H1 (cell line): Measurements from ENCODE around the gene C2orf81. TPM values are rescaled to one million over a fixed set of nuclear protein-coding genes. Genes with fewer than 3 reads are reported as not detected.

Experiments
- CEBPB ChIP-seq: IDR thresholded peaks from 2 replicates; pipeline ENCODE4 v1.6.1; 2012; ENCODE audit warnings: low read depth, low read length
- CTCF ChIP-seq, 3 experiments: IDR thresholded peaks; 1 replicate in 2 of 3; 2 replicates in 1 of 3; pipeline versions ENCODE4 v1.5.1 to v1.6.1; 2011; ENCODE audit warnings: low read length in 3 of 3, mild to moderate bottlenecking in 3 of 3, inconsistent platforms in 2 of 3, low read depth in 1 of 3, moderate library complexity in 1 of 3; ENCODE audit not compliant: insufficient read depth in 1 of 3; ENCODE audit errors: control extremely low read depth in 1 of 3
- MAFK ChIP-seq: IDR thresholded peaks from 2 replicates; pipeline ENCODE4 v1.6.1; 2012; ENCODE audit warnings: low read depth, mild to moderate bottlenecking, improper control_type of control experiment, low read length
- NANOG ChIP-seq: IDR thresholded peaks from 2 replicates; pipeline ENCODE4 v1.6.1; 2011; ENCODE audit warnings: low read length, low read depth, mild to moderate bottlenecking, inconsistent platforms; ENCODE audit not compliant: insufficient read depth, poor library complexity, severe bottlenecking
- NRF1 ChIP-seq: IDR thresholded peaks from 2 replicates; pipeline ENCODE4 v1.6.1; 2011; ENCODE audit warnings: mild to moderate bottlenecking, low read depth, low read length, improper control_type of control experiment
- PHF8 ChIP-seq: fragments of 200-600 bp; sonication (generic); conservative IDR thresholded peaks from 2 replicates; pipeline ENCODE4 v1.7.1; 2012; ENCODE audit warnings: low read depth, mild to moderate bottlenecking, inconsistent platforms, low read length, moderate library complexity
- POU5F1 ChIP-seq: IDR thresholded peaks from 2 replicates; pipeline ENCODE4 v1.6.1; 2011; ENCODE audit warnings: low read depth, mild to moderate bottlenecking, low read length, moderate library complexity
- SIRT6 ChIP-seq: IDR thresholded peaks from one replicate; pipeline ENCODE4 v1.7.1; 2012; ENCODE audit warnings: low read length, inconsistent platforms
- YY1 ChIP-seq: IDR thresholded peaks from 2 replicates; pipeline ENCODE4 v1.6.1; 2011; ENCODE audit warnings: low read depth, mild to moderate bottlenecking, low read length
- ZNF274 ChIP-seq: IDR thresholded peaks from 2 replicates; pipeline ENCODE4 v1.7.0; 2012; ENCODE audit warnings: low read length, borderline replicate concordance; ENCODE audit errors: extremely low read depth
- polyA plus RNA-seq, 7 experiments: library from polyadenylated mRNA; depleted of rRNA in 3 of 7; stranded (reverse) in 5 of 7; unstranded in 2 of 7; fragments of >200 nt in 5 of 7; fragments of 200-250 nt in 2 of 7; gene quantifications; 1 replicate in 5 of 7; 2 replicates in 1 of 7; 4 replicates in 1 of 7; pipeline versions ENCODE4 v1.2.1 to v1.2.3, GENCODE V29; 2011 to 2013; ENCODE audit warnings: missing spikeins in 2 of 7, mixed read lengths in 2 of 7
- total RNA-seq: library from RNA; stranded (reverse); fragmentation: NEBNext Ultra II Directional; extraction: Animal tissue kit (Norgen Biotek cat#: 25700); gene quantifications from 2 replicates; pipeline ENCODE4 v1.2.1, GENCODE V29; 2021

Gene C2orf81
- total and polyA plus RNA-seq, 2 of the 8 experiments (the other 6 are each of a cell fraction or from before 2014, with no cell fraction given): 1.6 to 3.3 TPM

- TF ChIP-seq NANOG: no peak
- no peak for TF ChIP-seq POU5F1
- no peak for TF ChIP-seq CEBPB
- TF ChIP-seq MAFK: no peak
- no peak for TF ChIP-seq SIRT6
- TF ChIP-seq PHF8: no peak
- TF ChIP-seq ZNF274: no peak
- no peak for TF ChIP-seq NRF1
- peak; percentile 31; the same call in 1 of the 2 replicates for TF ChIP-seq YY1
- peak; percentile 39 to 73 (median 50) for TF ChIP-seq CTCF (IDR thresholded peaks at IDR 0.05; ENCODE audit: control extremely low read depth in 1 of 3, insufficient read depth in 1 of 3, low read depth in 1 of 3, low read length in 3 of 3)
- TF ChIP-seq, all 59 proteins: peak for 6
Observed at GRCh38 chr2:74461187-74462053, 40.0 kb upstream of the C2orf81 start (continued).
